Lower leg skin (tissue), 4 donors: ENCODE measurements around the gene EBF3. TPM values are rescaled to one million over a fixed set of nuclear protein-coding genes. Genes with fewer than 3 reads are reported as not detected.

Source experiments
- DNase-seq, 2 donors: peaks; one replicate each; pipeline ENCODE4 v3.0.0-alpha.2; 2019; ENCODE audit warnings: low spot score in 2 of 2
- H3K4me3 ChIP-seq: fragments of 200-600 bp; sonication (generic); 2 replicates; pipeline ENCODE4 v1.5.1; 2017; ENCODE audit warnings: mild to moderate bottlenecking, low read depth; ENCODE audit not compliant: poor library complexity, severe bottlenecking
- CTCF ChIP-seq, 3 donors: fragments of 450-650 bp; IDR thresholded peaks; one replicate each; pipeline ENCODE4 v1.5.1; 2016; ENCODE audit warnings: antibody characterized with exemption in 3 of 3, mild to moderate bottlenecking in 3 of 3, moderate library complexity in 2 of 3
- POLR2A ChIP-seq, 2 donors: fragments of 450-650 bp; IDR thresholded peaks; one replicate each; pipeline ENCODE4 v1.6.1; 2016 to 2017; ENCODE audit warnings: antibody characterized with exemption in 2 of 2, mild to moderate bottlenecking in 1 of 2, moderate library complexity in 1 of 2
- WGBS, 2 donors: methylation state at CpG; one replicate each; pipeline ENCODE4 v1.1.5; 2018; 5-methylcytosine and 5-hydroxymethylcytosine counted together
- intact Hi-C: fragments of 100-400 bp; cut with DNase I; formaldehyde crosslinking; loops from one replicate; pipeline ENCODE4 v1.15.0; 2023; ENCODE audit warnings: low total_unique reads
- total RNA-seq, 4 donors: library from RNA; depleted of rRNA; stranded (reverse); fragments of >200 nt; gene quantifications; one replicate each; pipeline ENCODE4 v1.1.0, GENCODE V29; 2016

EBF3 gene
- total RNA-seq, 4 donors from 2014 or later, result 0.80 to 8.5 (median 2.4) TPM

DNA sequence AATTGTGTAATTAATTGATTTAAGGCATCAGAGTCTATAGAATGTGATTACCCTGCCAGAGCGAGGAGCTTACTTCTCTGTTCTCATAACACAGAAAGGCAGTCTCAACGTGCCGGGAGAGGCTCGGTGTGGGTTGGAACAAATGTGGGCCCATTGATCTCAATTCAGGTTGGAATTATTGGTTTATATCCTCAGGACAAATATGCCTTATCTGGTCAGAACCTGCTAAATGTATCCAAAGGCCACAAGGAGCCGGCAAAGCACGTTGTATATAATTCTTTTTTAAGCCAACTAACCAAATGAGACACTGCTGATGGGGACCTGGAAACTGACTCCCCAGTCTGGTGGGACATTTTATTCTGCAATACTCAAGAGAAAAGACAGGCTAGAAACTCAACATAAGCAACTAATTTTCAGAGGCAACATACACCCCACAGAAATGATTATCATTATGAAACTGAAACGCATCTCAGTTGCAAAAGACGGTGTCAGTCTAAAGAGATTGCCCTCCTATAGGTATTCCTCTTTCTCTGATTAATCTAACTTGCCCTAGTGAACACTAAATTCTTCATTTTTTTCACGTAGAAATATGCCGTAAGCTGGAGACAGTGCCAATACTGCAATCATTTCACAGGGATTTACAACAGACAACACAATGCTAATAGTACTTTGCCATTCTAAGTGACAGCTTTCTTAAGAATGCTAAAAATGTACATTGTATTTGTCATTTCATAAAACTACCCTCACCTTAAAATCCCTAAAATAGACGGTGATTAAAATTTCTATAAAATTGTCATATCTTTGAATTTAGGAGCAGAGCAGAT, 9.4 kb downstream of the EBF3 start:
- TF ChIP-seq CTCF (IDR thresholded peaks at IDR 0.05) (no peak), POLR2A (IDR thresholded peaks at IDR 0.05) (no peak)
- intact Hi-C loops, result no loop called here
- WGBS, 2 donors, result 74 to 75% methylated on average over 11 of the region's 11 CpGs
- H3K4me3 ChIP-seq, result no peak overlapping the region
- DNase-seq, result no peak

DNA sequence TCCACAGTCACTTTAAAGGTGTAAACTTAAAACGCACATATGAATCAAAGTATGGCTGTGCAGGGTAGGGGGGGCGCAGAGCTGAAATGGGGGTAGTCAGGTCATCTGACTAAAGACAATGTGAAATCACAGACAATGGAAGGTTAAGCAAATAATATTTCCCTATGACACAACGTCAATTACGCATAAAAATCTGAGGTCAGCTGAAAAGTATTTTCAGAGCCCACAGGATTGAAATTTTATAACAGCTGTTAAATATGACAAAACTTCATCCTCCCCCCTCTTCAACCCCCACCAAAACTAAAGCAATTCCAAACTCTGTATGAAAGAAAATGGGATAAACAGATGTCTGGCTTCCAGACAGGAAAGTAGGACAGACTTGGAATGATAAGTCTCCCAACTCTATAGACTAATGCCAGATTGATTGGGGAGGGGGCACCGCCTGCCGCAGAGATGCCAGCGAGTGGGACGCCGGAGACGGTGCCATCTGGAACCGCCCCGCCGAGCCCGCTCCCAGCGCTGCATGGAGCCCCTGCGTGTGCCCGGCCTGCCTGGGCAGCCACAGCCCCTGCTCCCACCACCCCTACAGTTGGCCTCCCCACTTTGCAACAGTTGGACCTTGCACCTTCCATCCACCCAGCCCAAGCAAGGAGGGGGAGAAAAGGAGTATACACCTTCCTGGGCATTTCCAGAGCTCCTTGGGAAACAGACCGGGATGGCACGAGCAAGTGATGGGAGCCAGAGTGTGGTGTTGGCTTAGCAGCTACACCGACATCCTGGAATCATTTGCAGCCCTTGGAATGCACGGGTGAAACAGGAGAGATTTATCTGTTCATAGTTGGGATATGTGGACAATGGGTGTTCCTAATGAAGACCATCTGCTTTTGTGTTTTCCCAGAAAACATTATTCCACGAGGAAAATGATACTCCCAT, 10.7 kb downstream of the EBF3 start:
- WGBS, 2 donors, result 51 to 64% methylated on average over 21 to 22 of the region's 22 CpGs
- TF ChIP-seq POLR2A (IDR thresholded peaks at IDR 0.05) (no peak), CTCF (IDR thresholded peaks at IDR 0.05) (no peak)
- intact Hi-C loops, result no loop called here
- no peak overlapping the region for H3K4me3 ChIP-seq
- DNase-seq, result no peak

DNA sequence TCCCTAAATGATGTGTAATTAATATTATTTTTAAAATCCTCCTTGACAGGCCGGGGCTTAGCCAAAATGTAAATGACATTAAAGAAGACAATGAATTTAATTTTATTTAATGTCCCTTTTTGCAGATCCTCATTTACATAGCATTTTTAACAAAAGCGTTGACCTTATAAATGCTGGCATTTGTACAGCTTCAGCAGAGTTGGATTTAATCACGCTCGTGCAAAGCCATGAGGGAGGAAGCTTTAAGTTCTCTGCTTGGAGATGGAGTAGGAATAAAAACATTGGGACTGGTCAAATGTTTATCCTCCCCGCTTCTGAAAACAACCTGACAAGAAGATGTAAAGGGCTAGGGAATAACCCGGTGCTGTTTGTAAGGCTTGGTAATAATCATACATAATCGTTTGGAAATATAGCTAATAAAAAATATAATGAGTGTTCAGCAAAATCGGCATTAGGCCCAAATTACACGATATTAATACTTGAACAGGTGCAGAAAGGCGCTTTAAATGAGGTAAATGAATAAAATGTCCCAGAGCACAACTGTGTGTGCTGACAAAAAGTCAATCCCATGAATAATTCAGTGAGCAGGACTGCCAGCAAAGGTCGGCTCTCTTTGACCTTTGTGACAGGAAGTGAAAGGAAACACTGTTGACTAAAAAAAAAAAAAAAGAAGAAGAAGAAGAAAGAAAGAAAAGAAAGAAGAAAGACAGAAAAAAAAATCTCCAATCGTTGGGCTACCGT, 11.5 kb downstream of the EBF3 start:
- no peak for TF ChIP-seq CTCF (IDR thresholded peaks at IDR 0.05)
- TF ChIP-seq POLR2A (IDR thresholded peaks at IDR 0.05), result no peak
- intact Hi-C loops, result no loop called here
- no peak overlapping the region for H3K4me3 ChIP-seq
- DNase-seq, result peak in 1 of 2 donors; percentile 56
- 77 to 85% methylated on average over 13 of the region's 13 CpGs for WGBS, 2 donors

- peak in 1 of 2 donors; percentile 76 for DNase-seq
- intact Hi-C loops, result no loop called here
- WGBS, 2 donors, result 83 to 96% methylated on average over 4 of the region's 4 CpGs
- H3K4me3 ChIP-seq, result no peak overlapping the region
- TF ChIP-seq CTCF (IDR thresholded peaks at IDR 0.05), result no peak
- TF ChIP-seq POLR2A (IDR thresholded peaks at IDR 0.05), result no peak
Observed at GRCh38 chr10:129951970-129952265, 12.2 kb downstream of the EBF3 start.

- intact Hi-C loops, result no loop called here
- TF ChIP-seq POLR2A (IDR thresholded peaks at IDR 0.05) (no peak), CTCF (IDR thresholded peaks at IDR 0.05) (no peak)
- peak in 1 of 2 donors; percentile 72 for DNase-seq
- WGBS, 2 donors, result 79 to 85% methylated on average over 27 to 30 of the region's 30 CpGs
- H3K4me3 ChIP-seq, result no peak overlapping the region
Observed at GRCh38 chr10:129951101-129951969, 12.7 kb downstream of the EBF3 start.
